ENCODE data around the gene TUBD1. TPM values are rescaled to one million over a fixed set of nuclear protein-coding genes. Genes with fewer than 3 reads are reported as not detected.

Gene TUBD1
- total and polyA plus RNA-seq, 2 of the 13 experiments (the other 11 are each of a cell fraction or from before 2014, with no cell fraction given) = 18.2 to 25.9 TPM

GRCh38 chr17:59892924-59893675, at the start of gene TUBD1, which contains the start of gene RPS6KB1 (continued):
- no peak; the same call in 1 of the 2 replicates for TF ChIP-seq ZNF770 (CRISPR knock-in tag; IDR thresholded peaks at IDR 0.05)
- no peak; the same call in 1 of the 2 replicates for TF ChIP-seq ATF6 (CRISPR knock-in tag; conservative IDR thresholded peaks at IDR 0.05)
- peak; percentile 49 for TF ChIP-seq ZMYM3 (CRISPR knock-in tag; IDR thresholded peaks at IDR 0.05)
- TF ChIP-seq ZNF329 (CRISPR knock-in tag; IDR thresholded peaks at IDR 0.05; ENCODE audit: low read depth) = no peak
- TF ChIP-seq ZNF460 (CRISPR knock-in tag; IDR thresholded peaks at IDR 0.05; ENCODE audit: borderline replicate concordance) = peak; percentile 37; the same call in 1 of the 2 replicates
- peak; percentile 67; the same call in 1 of the 2 replicates for TF ChIP-seq RXRA (CRISPR knock-in tag; IDR thresholded peaks at IDR 0.05)
- TF ChIP-seq ZBTB14 (CRISPR knock-in tag; IDR thresholded peaks at IDR 0.05) = no peak
- TF ChIP-seq AHDC1 (CRISPR knock-in tag; IDR thresholded peaks at IDR 0.05; ENCODE audit: borderline replicate concordance) = peak; percentile 68
- peak; percentile 83 for TF ChIP-seq TFDP2 (CRISPR knock-in tag; IDR thresholded peaks at IDR 0.05)
- peak; percentile 96 for TF ChIP-seq FOXK2 (IDR thresholded peaks at IDR 0.05)
- 0 out of 2 replicates have a peak, but pooled peaks have one; percentile 34 for TF ChIP-seq ZNF441 (CRISPR knock-in tag; IDR thresholded peaks at IDR 0.05; ENCODE audit: borderline replicate concordance)
- peak; percentile 76; the same call in 1 of the 2 replicates for TF ChIP-seq ZNF614 (CRISPR knock-in tag; IDR thresholded peaks at IDR 0.05; ENCODE audit: borderline replicate concordance)
- TF ChIP-seq CBX1 (IDR thresholded peaks at IDR 0.05; ENCODE audit: low read depth) = peak; percentile 92
- TF ChIP-seq MYPOP (CRISPR knock-in tag; IDR thresholded peaks at IDR 0.05) = peak; percentile 91
- peak; percentile 86 for TF ChIP-seq GABPB1 (CRISPR knock-in tag; IDR thresholded peaks at IDR 0.05)
